GM18502 (cell line): ENCODE data around the gene DBX1.
"Not testable (repeated sequence)": the region's sequence is repeated elsewhere in the genome, so short reads cannot be mapped to it uniquely, and the experiment has no call there.

Experiments
- ATAC-seq: cut with Tn5 transposase; IDR thresholded peaks from one replicate; pipeline ENCODE4 v1.9.1; 2021; ENCODE audit warnings: mild to moderate bottlenecking; ENCODE audit not compliant: unreplicated experiment, poor library complexity

Gene DBX1

GRCh38 chr11:20161923-20162744, 1.9 kb upstream of the DBX1 start:
- no peak for ATAC-seq

DNA sequence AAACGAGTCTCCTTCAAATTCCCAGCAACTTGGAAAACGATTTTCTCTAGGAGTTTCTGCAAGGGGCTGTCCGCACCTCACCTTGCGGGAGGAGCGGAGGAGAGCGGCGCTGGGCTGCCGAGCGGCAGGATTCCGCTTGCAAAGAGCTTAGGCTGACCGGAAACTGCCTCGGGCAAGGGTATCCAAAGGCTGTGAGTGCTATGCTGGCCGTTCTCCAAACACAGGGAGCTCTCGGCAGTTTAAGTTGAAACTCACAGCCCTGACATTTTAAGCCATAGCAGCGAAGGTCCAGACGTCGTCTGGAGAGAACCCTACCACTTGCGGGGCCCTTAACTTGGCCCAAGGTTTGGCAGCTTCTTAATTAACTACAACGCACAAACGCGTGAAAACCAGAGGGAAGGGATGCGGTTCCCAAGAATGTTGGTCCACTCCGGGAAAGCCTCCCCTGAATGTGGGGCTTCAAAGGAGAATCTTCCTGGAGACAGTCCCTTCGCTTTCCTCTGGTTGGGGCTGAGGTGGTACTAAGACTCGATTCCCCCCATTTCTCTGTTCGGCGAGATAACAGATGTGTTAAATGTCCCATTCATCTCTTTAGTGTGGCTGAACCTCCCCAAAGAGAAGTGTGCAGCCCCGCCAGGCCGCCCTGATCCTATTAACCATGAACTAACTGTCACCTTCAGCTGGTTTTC, 1.1 kb upstream of the DBX1 start:
- no peak for ATAC-seq

DNA sequence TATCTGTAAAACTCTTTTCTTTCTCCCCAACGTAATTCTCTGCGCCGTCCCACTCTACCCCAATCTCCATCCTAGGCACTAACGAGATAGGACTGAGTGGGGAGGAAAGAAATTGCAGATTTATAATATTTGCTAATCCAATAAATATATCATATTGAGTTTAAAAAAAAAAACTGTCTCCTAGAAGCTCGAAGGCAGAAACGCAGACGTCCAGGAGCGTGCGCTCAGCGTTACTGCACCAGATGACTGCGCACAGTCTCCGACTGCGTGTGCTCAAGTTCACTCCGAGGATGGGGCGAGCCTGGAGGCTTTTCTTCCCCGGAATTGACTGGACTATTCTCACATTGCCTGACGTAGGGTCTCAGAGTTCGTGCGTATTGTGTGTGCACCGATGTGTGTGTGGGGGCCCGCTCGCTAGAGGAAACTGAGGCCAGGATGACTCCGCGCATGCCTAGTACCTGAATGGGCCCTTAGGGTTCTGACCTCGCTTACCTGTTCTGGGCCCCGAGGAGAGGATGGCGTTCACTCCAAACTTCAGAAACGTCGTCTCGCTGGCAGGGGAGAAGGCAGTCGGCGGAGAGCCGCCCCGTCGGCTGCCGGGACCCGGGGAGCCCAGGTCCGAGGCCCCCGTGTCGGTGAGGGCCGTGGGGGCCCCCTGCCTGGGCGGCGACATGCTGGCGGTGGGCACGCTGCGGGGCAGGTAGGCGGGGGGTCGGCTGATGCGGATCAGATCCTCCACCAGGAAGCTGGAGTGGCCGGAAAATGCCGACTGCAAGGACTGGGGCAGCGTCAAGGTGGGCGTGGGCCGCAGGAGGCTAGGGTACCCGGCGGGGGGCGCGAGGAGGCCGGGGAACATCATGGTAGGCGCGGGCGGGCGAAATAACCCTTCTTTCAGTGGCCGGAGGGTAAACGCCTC, 551 bp downstream of the DBX1 start:
- ATAC-seq = no peak

GRCh38 chr11:20158597-20159257, 1.5 kb downstream of the DBX1 start:
- ATAC-seq = no peak

- no peak for ATAC-seq
These were observed 2.5 kb downstream of the DBX1 start for GRCh38 chr11:20157728-20158127.

GRCh38 chr11:20156876-20157613, 3.2 kb downstream of the DBX1 start:
- no peak for ATAC-seq

DNA sequence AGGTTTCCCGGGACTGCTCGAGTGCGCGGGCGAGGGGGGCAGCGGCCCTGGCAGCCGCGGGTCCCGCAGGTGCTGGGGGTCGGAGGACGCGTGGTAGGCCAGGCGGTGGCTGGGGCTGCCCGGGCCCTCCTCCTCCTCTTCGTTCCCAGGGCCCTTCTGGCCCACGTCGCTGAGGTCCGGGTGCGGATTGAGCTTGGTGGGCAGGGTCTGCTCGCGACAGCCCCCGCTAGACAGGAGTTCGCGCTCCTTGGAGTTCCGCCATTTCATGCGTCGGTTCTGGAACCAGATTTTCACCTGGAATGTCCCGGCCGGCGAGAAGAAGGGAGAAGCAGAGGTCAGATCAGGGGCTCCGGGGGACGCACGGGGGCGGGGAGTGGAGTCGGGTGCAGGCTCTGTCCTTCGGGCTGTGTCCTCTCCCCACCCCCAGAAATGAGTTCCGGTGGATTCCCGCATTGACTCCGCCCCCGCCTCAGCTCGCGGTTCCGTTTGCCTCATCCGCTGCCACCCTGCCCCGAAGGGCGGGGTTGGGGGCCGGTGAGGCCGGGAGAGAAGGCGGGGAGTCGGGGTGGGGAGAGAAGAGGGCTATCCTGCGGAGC, 3.9 kb downstream of the DBX1 start:
- ATAC-seq = no peak

DNA sequence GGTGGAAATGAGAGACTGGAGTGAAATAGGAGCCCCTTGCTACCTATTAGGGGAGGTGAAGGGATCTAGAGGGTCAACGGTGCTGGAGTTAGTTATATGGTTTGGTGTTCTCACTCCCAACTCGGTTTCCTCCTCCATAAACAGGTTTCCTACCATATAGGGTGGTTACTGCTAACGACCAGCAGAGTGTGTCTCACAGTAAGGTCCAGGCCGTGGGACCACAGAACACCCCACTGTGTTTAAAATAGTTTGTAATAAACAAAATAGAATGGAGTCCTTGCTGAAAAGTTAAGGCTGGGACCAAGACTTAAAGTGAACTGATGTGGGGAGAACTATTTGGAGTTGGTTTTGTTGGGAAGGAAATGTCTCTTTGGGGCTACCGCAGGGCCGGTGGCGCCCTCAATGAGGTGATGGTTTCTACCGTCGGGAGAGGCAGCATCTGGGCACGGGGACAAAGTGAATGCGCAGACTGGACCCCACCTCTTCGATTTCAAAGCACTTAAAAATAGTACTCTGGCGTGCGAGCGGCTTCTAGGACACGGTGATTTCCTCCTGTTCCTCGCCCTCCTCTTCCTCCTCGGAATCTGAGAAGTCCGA, 4.5 kb downstream of the DBX1 start:
- ATAC-seq = no peak

- ATAC-seq = no peak
These were observed 5.9 kb downstream of the DBX1 start for GRCh38 chr11:20154381-20154780.

DNA sequence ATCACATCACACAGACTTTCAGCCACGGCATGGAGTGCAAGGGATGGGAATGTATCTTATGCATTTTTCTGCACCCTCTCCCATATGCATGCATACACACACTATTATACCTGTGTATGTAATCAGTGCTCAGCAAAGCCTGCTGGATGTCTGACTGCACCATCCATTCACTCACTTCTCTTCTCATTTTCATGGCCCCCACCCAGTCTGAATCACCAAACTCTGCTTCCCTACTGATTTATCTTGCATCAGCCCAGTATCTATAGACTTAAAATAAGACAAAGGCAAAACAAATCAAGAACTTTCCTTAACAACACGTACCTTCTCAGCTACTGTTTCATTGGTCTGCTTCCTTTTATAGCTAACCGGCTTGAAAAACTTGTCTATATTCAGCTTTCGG, 21.6 kb downstream of the DBX1 start:
- ATAC-seq = no peak

GRCh38 chr11:20137637-20138036, 22.6 kb downstream of the DBX1 start:
- no peak for ATAC-seq

DNA sequence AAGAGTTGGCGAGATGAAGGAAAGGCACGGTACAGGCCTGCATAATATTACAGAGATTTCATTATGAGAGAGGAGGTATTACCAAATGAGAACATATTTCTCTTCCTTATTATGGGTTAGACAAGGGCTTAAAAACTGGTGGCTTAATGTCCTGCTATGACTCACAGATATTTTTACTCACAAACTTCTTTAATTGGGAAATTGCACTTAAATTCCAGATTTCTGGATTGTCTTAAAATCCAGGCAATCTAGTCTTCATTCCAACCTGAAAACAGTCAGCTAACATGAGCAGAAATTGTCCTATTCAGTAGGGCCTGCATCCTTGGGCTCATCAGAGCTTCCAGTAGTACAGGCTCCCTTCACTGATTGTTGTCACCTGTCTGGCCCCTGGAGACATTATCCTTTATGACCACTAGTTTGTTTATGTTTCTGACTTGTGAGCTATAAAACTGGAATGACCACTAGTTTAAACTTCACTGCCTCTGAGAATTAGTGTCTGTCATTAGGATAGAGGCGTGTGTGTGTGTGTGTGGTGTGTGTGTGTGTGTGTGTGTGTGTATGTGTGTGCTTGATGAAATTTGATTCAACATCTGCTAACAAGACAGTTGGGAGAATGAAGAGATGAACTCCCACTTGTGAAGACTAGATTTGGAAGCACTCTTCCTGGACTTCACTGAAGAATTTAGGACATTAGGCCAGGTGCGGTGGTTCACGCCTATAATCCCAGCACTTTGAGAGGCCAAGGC, 25.1 kb downstream of the DBX1 start:
- no peak for ATAC-seq

DNA sequence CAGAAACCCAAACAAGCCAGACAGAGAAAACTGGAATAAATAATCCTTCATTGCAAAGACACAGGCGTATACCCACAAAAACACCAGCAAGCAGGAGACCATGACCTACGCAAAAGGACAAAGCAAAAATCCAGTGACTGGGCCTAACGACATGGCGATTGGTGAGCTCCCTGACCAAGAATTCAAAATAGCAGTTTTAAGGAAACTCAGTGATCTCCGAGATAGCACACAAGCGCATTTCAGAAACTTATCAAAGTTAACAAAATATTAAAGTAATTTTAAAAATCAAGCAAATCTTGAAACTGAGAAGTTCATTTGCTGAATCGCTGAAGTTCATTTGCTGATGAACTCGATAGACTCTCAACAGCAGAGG, 27.6 kb downstream of the DBX1 start:
- ATAC-seq = no peak

DNA sequence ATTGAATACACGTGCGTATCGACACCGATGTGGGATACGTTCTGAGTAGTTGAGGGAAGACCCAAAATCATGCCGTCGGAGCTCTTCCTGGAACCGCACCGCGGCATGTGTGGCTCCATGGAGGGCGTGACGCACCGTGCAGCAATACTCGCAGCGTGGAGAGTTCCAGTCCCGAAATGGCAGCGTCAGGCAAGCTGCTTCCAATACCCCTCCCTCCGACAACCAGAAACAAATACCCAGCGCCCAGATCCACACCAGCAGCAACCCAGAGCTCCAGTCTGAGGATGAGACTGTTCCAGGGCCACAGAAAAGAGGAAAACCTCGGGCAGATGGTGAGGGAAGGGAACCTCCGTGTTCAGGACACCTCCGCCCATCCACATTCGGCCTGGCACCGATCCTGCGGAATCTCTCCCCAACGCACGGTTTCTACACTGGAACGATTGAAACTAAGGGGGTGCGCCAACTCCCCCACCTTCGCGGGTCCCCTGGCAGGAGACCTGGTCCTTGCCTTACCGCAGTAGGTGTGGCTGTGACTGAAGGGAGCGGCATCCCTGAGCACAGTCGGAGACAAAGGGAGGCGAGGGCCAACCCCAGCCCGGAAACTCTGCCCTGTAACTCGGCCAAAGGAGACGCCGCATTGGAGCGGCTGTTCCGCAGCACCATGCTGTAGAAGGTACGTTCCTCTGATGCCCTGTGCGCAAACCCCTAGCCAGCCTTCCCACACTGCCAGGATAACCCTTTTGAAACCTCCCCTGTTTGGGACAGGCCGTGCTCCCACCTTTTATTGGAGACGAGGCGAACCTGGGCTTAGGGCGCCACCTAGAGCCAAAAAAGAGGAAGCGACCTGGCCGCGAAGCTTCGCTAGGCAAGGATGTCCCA, 28.2 kb downstream of the DBX1 start:
- ATAC-seq = peak; percentile 64

- no peak for ATAC-seq
These were observed 30.6 kb downstream of the DBX1 start for GRCh38 chr11:20129665-20130064.

GRCh38 chr11:20128528-20128825, 31.8 kb downstream of the DBX1 start:
- not testable (repeated sequence) for ATAC-seq

GRCh38 chr11:20127671-20128527, 32.4 kb downstream of the DBX1 start:
- ATAC-seq = peak; percentile 70
